Measurements from ENCODE around the gene POC5.

POC5 gene

GRCh38 chr5:75660678-75661465 lies 56.4 kb downstream of the POC5 start:
- no peak for DNase-seq (ENCODE audit: low spot score)

GRCh38 chr5:75659791-75660450 lies 57.3 kb downstream of the POC5 start:
- no peak for DNase-seq (ENCODE audit: low spot score)

GRCh38 chr5:75656311-75657003 lies 60.8 kb downstream of the POC5 start:
- DNase-seq (ENCODE audit: low spot score): no peak

- no peak for DNase-seq (ENCODE audit: low spot score)
Measured at GRCh38 chr5:75654693-75655295, 62.4 kb downstream of the POC5 start.

DNA sequence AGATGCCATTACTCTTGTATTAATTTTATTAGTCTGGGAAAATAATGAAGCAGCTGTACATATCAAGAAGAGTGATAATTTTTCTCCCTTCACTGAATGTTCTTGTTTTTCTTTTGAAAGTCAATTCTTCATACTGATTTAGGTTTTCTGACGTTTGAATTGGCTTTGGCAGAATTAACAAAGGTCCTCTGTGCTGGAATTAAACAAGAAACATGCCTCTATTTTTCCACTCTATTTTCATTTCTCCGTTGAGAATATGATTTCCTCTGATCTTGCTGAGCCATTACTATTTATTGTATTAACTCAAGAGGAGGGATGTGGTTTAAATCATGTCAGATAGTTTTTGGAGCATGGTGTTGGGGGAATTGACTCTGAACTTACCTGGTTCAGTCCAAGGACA lies 63.7 kb downstream of the POC5 start:
- no peak for DNase-seq (ENCODE audit: low spot score)

DNA sequence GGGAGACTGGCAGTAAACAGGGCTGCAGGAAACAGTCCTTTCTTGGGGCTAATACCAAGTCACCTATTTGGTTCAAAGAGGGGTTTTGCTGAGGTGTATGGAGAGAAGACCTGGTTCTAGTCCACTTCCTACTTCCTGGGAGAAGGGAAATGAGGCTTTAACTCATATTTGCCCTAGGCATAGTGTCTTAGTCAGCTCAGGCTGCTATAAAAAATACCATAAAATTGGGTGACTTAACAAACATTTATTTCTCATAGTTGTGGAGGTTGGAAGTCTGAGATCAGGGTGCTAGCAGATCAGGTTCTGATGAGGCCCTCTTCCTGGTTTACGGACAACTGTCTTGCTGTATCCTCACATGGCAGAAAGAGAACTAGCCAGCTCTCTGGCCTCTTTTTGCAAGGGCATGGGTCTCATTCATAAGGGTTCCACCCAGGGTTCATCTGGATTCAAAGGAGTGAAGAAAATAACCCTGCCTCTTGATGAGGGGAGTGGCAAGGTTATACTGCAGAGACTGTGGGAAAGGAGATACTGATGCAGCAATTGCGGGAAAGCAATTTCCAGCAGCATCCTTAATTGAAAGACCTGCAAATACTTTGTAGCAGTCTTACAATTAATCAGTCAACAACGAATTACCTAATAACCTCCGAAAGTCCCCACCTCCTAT lies 65.5 kb downstream of the POC5 start:
- DNase-seq (ENCODE audit: low spot score): no peak

GRCh38 chr5:75648712-75649111 lies 68.5 kb downstream of the POC5 start:
- no peak for DNase-seq (ENCODE audit: low spot score)

- DNase-seq (ENCODE audit: low spot score): no peak
Measured at GRCh38 chr5:75640826-75641225, 76.4 kb downstream of the POC5 start.

DNA sequence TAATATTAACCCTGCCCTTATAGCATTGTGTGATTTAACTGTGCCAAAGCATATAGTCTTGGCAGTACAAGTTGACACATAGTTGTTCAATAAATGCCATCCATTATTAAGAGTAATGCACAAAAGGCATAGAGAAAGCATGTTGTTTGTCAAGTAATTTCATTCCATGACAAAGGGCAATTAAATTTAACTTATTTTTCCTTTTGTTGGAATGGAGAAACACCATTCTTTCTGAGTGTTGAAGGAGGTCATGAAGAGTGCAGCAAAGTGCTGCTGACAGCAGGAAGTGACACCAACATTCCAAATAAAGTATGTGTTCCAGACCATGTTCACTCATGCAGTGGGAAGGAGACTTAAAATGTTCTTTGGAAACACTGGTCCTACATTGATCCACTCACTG lies 76.8 kb downstream of the POC5 start:
- DNase-seq (ENCODE audit: low spot score): peak; percentile 35

GRCh38 chr5:75639535-75640311 lies 77.5 kb downstream of the POC5 start:
- DNase-seq (ENCODE audit: low spot score): no peak

- DNase-seq (ENCODE audit: low spot score): no peak
Measured at GRCh38 chr5:75637949-75638348, 79.3 kb downstream of the POC5 start.

DNA sequence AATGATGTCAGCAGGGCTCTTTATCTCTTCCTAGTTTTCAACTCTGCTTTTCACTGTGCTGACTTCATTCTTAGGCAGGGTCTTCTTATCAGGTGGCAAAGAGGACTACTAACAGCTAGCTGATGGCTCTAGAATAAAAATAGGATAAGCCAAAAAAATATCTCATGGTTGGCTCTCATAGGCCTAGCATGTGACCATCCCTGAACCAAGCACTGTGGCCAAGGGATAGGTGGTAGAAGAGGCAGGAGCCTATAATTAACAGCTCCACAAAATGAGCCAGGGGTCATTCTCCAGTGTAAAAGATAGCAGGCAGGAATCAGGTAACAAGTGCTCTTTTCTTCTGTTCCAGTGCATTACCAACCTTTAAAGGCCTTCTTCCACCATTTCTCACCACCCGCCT lies 84.9 kb downstream of the POC5 start:
- no peak for DNase-seq (ENCODE audit: low spot score)

- DNase-seq (ENCODE audit: low spot score): no peak
Measured at GRCh38 chr5:75630875-75631274, 86.4 kb downstream of the POC5 start.

- no peak for DNase-seq (ENCODE audit: low spot score)
Measured at GRCh38 chr5:75627801-75628200, 89.4 kb downstream of the POC5 start.

- no peak for DNase-seq (ENCODE audit: low spot score)
Measured at GRCh38 chr5:75626959-75627358, 90.3 kb downstream of the POC5 start.
